SU-DHL-6 (cell line): ENCODE results near the gene ADM2.
A peak's percentile ranks its signal among the peaks of the same experiment; 100 is the strongest.

Experiments used
- H2AFZ ChIP-seq: fragments of 200-600 bp; sonication (generic); 2 replicates; pipeline ENCODE4 v1.6.1; 2014; ENCODE audit warnings: low read depth, mild to moderate bottlenecking, moderate library complexity, mixed read lengths, antibody characterized with exemption, low read length; ENCODE audit not compliant: severe bottlenecking
- H3F3A ChIP-seq: fragments of 200-600 bp; shearing (Covaris generic); 2 replicates; pipeline ENCODE4 v1.6.0; 2016; ENCODE audit warnings: antibody characterized with exemption, mild to moderate bottlenecking; ENCODE audit not compliant: insufficient read depth
- H3K27ac ChIP-seq: fragments of 200-600 bp; sonication (generic); 2 replicates; pipeline ENCODE4 v1.5.1; 2016; ENCODE audit warnings: low read depth, mild to moderate bottlenecking, low read length, moderate library complexity, mixed read lengths
- H3K27me3 ChIP-seq: fragments of 200-600 bp; sonication (generic), shearing (Covaris generic); 2 replicates; pipeline ENCODE4 v1.6.0; 2014; ENCODE audit warnings: mild to moderate bottlenecking, low read length
- H3K36me3 ChIP-seq: fragments of 200-600 bp; sonication (generic); 2 replicates; pipeline ENCODE4 v1.6.1; 2014; ENCODE audit warnings: mild to moderate bottlenecking, low read length, mixed read lengths
- H3K4me2 ChIP-seq: fragments of 300-600, 200-600 bp; shearing (Covaris generic), sonication (generic); 2 replicates; pipeline ENCODE4 v1.6.0; 2014; ENCODE audit warnings: low read length, low read depth, mild to moderate bottlenecking; ENCODE audit not compliant: poor library complexity, severe bottlenecking
- H3K4me3 ChIP-seq: fragments of 200-600 bp; sonication (generic); 2 replicates; pipeline ENCODE4 v1.5.1; 2014; ENCODE audit warnings: antibody characterized with exemption, low read length, mild to moderate bottlenecking, mixed read lengths; ENCODE audit not compliant: insufficient read depth, poor library complexity, severe bottlenecking
- H3K79me2 ChIP-seq: fragments of 200-600 bp; sonication (generic); 2 replicates; pipeline ENCODE4 v1.6.1; 2014; ENCODE audit warnings: mild to moderate bottlenecking, low read length, moderate library complexity; ENCODE audit not compliant: insufficient read depth
- H3K9ac ChIP-seq: fragments of 200-600 bp; sonication (generic); 2 replicates; pipeline ENCODE4 v1.7.0; 2014; ENCODE audit warnings: mild to moderate bottlenecking, low read length
- H3K9me2 ChIP-seq: fragments of 200-600 bp; sonication (generic); replicated peaks from 2 replicates; pipeline ENCODE4 v1.6.1; 2014; ENCODE audit warnings: low read length; ENCODE audit not compliant: insufficient read depth
- H3K9me3 ChIP-seq: fragments of 200-600 bp; sonication (generic); 2 replicates; pipeline ENCODE4 v1.6.1; 2014; ENCODE audit warnings: low read length, mixed read lengths; ENCODE audit not compliant: insufficient read depth
- H4K20me1 ChIP-seq: fragments of 200-600 bp; sonication (generic); 2 replicates; pipeline ENCODE4 v1.6.1; 2014; ENCODE audit warnings: low read depth, mild to moderate bottlenecking, antibody characterized with exemption, low read length, moderate library complexity, mixed read lengths
- CTCF ChIP-seq: fragments of 200-600 bp; sonication (generic); IDR thresholded peaks from one replicate; pipeline ENCODE4 v1.5.1; 2017; ENCODE audit warnings: antibody characterized with exemption, mild to moderate bottlenecking, low read length, moderate library complexity; ENCODE audit not compliant: insufficient read depth, poor library complexity, severe bottlenecking
- EZH2phosphoT487 ChIP-seq: fragments of 200-600 bp; sonication (generic), shearing (Covaris generic); conservative IDR thresholded peaks from 2 replicates; pipeline ENCODE4 v1.6.1; 2018; ENCODE audit warnings: mild to moderate bottlenecking, antibody characterized with exemption, low read length, moderate library complexity, mixed read lengths

The ADM2 gene

DNA sequence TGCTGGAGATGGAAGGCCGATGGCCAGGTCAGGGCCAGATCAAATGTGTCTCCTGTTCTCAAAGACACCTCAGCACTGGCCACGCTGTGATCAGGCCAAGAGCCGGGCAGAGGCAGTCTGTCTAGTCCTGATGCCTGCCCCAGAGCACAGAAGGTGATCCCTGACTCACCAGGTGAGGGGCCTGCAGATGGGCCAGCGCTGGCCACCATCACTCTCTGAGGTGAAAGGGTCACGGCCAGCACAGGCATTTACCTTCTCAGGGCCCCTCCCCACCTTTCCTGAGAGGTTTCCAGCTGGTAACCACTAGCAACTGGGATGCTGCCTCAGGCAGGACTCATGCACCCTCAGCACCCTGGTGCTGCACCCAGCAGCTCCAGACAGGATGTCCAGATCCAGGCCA, 9.4 kb upstream of the ADM2 start:
- TF ChIP-seq EZH2phosphoT487 (no peak), CTCF (no peak)
- peak overlapping the region; percentile 78 for H3K9ac ChIP-seq
- no peak overlapping the region for H2AFZ ChIP-seq
- no peaks in the 10 kb centered on the region; the same call in 1 of the 2 replicates for H4K20me1 ChIP-seq
- H3F3A ChIP-seq: peaks cover 33% of the 10 kb centered on the region
- no peaks in the 10 kb centered on the region for H3K9me3 ChIP-seq
- H3K27ac ChIP-seq: peak overlapping the region; percentile 99
- H3K36me3 ChIP-seq: no peaks in the 10 kb centered on the region
- H3K27me3 ChIP-seq: no peaks in the 10 kb centered on the region
- no peaks in the 10 kb centered on the region for H3K9me2 ChIP-seq
- H3K4me2 ChIP-seq: peak overlapping the region; percentile 79
- H3K79me2 ChIP-seq: peaks cover 59% of the 10 kb centered on the region
- no peak overlapping the region for H3K4me3 ChIP-seq

DNA sequence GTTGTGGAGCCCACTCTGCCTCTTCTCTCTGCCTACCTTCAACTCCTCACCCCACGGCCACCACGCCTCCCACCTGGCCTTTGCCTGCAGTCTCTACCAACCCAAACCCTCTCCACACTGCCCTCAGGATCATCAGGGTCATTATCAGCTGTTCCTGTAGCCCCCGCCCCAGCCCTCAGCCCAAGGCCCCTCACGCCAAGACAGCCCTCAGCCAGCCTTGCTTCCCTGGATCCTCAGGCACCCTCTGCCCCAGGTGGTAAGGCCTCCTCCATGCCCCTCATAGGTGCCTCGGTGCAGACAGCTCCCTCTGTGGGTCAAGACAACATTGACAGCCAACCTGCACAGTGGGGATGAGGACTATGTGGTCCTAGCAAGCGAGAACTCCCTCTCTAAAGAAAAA, 8.3 kb upstream of the ADM2 start:
- peak overlapping the region; percentile 99 for H3K27ac ChIP-seq
- peak overlapping the region; percentile 79 for H3K4me2 ChIP-seq
- H3K27me3 ChIP-seq: no peaks in the 10 kb centered on the region
- no peak for TF ChIP-seq EZH2phosphoT487
- TF ChIP-seq CTCF: peak; percentile 91
- no peaks in the 10 kb centered on the region for H3K9me2 ChIP-seq
- H3K9ac ChIP-seq: peak overlapping the region; percentile 78
- no peak overlapping the region for H2AFZ ChIP-seq
- H3K79me2 ChIP-seq: peaks cover 52% of the 10 kb centered on the region
- H3K36me3 ChIP-seq: no peaks in the 10 kb centered on the region
- no peaks in the 10 kb centered on the region for H3K9me3 ChIP-seq
- H4K20me1 ChIP-seq: no peaks in the 10 kb centered on the region; the same call in 1 of the 2 replicates
- H3F3A ChIP-seq: peaks cover 33% of the 10 kb centered on the region
- H3K4me3 ChIP-seq: peak overlapping the region; percentile 74

GRCh38 chr22:50473855-50474671, 7.3 kb upstream of the ADM2 start:
- no peak for TF ChIP-seq CTCF
- TF ChIP-seq EZH2phosphoT487: no peak
- H4K20me1 ChIP-seq: no peaks in the 10 kb centered on the region; the same call in 1 of the 2 replicates
- no peaks in the 10 kb centered on the region for H3K36me3 ChIP-seq
- H3K27ac ChIP-seq: peak overlapping the region; percentile 99
- H3K27me3 ChIP-seq: no peaks in the 10 kb centered on the region
- H3K4me3 ChIP-seq: peak overlapping the region; percentile 74
- peaks cover 42% of the 10 kb centered on the region for H3K79me2 ChIP-seq
- H3K9ac ChIP-seq: peak overlapping the region; percentile 78
- no peak overlapping the region for H2AFZ ChIP-seq
- peaks cover 33% of the 10 kb centered on the region for H3F3A ChIP-seq
- H3K9me2 ChIP-seq: no peaks in the 10 kb centered on the region
- H3K4me2 ChIP-seq: peak overlapping the region; percentile 79
- H3K9me3 ChIP-seq: no peaks in the 10 kb centered on the region
